ENCODE data around the gene GPAT3.
"Not testable (repeated sequence)": the region's sequence is repeated elsewhere in the genome, so short reads cannot be mapped to it uniquely, and the experiment has no call there.

Gene GPAT3

DNA sequence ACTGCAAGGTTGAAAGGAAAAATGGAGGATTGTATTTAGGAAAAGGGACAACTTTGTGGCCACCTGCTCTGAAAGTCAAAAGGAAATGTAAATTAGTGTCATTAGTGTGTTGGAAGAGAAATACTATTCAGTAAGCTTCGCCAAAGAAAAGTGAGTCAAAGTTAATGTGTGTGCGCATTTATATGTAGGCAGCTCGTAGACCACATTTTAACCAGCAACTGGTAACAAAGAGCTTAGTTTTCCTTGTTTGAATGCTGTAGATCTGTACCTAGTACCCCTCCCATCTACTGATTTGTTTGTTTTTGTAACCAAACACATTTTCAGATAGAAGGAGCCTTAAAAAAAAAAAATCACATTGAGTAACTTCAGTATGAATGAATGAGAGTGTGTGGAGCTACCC, 69.3 kb downstream of the GPAT3 start:
- no peak for DNase-seq

DNA sequence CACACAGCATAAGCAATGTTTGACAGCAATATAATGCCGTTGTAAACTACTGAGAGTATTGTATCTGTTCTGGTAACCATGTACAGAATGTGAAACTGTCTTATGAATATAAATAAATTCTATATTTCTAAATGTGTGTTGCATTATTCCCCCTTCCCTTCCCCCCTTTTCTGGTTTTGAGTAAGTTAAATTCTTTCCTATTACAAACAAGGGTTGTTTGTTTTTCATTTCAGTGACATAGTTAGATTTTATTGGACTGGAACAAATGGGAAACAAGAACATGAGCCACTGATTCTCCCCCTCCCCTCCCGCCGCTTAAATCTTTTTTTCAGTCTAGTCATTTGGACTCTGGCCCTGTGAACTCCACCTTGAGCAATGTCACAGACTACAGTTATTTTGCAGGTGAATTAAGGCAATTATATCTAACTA, 69.8 kb downstream of the GPAT3 start:
- no peak for DNase-seq

DNA sequence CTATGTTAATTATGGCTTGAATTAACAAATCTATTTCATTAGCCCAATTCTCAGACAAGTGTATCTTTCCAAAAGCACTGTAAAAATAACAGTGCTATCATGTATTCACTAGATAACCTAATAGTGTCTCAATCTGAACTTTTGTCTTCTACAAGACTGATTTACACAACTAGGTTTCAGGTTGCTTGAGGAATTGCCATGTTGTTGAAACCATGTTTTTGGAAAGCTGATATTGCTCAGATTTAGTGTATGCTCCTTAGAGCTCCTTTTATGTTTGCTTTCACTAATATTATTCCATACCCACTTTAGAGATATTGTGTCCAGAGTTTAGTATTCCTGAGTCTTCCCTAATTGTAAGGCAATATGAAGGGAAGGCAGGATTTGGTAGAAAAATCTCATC, 70.6 kb downstream of the GPAT3 start:
- no peak for DNase-seq

DNA sequence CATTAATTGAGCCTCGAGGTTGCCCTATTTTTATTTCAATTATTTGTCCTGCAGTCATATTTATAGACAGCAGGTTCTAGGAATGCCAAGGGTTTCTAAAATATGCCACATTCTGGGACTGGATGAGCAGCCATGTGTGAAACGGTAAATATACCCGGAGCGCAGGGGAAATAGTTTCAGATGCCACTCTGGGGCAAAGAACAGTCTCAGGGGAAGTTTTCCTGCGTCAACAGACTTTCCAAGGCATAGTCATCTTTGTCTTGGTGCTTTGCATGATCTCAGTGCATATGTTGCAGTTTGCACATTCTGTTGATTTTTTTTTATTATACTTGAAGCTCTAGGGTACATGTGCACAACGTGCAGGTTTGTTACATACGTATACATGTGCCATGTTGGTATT, 71.0 kb downstream of the GPAT3 start:
- DNase-seq, result no peak

DNA sequence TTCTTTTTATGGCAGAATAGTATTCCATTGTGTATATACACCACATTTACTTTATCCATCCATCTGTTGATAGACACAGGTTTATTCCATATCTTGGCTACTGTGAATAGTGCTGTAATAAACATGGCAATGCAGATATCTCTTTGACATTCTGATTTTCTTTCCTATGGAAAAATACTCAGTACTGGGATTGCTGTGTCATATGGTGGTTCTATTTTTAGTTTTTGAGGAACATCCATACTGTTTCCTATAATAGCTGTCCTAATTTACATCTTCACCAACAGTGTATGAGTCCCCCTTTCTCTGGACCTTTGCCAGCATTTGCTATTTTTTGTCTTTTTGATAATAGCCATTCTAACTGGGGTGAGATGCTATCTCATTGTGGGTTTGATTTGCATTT, 73.5 kb downstream of the GPAT3 start:
- DNase-seq, result no peak

DNA sequence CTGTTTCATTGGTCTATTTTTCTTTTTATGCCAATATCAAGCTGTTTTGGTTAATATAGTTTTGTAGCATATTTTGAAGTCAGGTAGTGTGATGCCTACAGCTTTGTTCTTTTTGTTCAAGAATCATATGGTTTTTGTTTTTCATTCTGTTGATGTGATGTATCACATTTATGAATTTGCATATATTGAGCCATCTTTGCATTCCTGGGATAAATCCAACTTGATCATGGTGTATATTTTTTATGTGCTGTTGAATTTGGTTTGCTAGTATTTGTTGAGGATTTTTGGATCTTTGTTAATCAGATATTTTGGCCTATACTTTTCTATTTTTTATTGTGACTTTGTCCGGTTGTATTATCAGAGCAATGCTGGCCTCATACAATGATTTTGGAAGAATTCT, 74.8 kb downstream of the GPAT3 start:
- DNase-seq, result no peak

DNA sequence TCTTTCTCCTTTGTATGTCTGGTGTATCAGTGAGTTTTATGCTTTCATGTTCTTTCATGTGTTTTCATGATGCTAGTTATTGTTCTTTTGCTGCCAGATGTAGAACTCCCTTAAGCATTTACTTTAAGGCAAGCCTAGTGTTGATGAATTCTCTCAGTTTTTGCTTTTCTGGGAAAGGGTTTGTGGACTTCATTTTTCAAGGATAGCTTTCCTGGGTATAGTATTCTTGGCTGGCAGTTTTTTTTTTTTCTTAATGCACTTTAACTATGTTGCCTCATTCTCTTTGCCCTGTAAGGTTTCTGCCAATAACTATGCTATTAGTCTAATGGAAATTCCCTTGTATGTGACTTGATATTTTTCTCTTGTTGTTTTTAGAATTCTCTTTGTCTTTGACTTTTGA, 77.1 kb downstream of the GPAT3 start:
- DNase-seq, result no peak

DNA sequence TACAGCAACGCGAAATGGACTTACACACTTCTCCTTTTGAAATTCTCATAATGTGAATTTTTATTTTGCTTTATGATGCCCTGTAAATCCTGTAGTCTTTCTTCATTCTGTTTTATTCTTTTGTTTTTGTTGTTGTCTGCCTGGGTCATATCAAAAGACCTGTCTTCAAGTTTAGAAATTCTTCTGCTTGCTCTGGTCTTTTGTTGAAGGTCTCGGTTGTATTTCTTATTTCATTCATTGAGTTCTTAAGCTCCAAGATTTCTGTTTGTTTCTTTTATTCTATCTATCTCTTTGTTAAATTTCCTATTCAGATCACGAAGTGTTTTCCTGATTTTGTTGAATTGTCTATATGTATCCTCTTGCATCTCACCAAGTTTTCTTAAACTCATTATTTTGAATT, 78.1 kb downstream of the GPAT3 start:
- no peak for DNase-seq

DNA sequence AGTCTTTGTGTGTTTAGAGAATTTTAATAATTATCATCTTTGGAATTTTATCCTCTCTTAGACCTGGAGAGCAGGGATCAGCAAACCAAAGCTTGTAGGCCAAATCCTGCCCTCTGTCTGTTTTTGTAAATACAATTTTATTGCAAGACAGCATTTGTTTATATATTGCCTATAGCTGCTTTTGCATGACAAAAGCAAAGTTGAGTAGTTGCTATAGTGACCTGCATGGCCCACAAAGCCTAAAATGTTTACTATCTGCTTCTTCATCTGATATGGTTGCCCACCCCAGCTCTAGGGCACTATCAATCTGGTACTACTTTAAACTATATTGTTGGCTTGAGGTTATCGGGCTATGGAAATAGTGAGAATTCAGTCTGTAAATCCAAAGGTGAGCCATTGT, 80.3 kb downstream of the GPAT3 start:
- no peak for DNase-seq

DNA sequence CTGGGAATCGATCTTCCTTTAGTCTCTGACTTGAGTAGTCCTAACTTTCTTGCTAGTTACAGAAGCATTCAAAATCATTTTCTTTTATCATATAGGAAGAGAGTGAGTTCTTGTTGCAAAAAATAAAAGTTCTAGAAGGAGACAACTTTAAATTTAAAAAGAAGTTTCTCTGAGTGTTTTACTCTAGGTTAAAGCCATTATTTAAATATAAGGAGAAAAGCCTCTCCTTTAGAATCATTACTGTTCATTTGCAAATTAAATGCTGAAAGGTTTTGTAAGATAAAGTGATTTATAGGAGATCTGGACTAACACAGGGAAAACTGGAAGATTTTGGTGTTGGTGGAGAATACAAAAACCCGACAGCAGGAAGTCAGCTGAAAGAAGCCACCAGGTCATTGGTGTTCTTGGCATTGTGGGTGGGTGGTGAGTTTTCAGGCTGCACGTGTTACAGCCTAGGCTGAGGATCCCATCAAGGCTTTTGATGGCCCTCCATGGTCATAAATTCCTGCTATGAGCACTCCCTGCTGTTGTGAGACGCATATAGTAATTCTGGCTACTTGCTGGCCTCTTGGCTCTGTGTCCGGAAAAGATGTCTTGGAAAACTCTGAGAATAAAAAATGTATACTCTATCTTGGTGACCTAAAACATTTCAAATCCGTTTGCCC, 81.6 kb downstream of the GPAT3 start:
- no peak for DNase-seq

DNA sequence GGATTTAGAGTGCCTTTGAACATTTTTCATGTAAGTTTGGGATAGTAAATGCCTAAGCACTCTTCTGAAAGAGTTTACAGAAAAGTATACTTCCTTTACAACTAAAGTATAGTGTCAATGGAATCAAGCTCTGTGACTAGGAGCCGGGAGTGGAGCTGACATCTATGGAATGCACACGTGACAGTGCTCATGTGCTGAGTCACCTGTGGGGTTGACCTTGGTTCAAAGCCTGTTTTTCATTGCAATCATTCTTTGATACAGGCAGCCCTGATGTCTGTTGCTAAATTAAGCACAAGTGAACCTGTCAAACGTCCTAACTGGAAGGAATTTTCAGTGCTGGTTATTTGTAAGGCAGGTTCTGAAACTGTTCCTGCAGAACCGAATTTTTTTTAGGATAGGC, 82.5 kb downstream of the GPAT3 start:
- DNase-seq, result no peak

DNA sequence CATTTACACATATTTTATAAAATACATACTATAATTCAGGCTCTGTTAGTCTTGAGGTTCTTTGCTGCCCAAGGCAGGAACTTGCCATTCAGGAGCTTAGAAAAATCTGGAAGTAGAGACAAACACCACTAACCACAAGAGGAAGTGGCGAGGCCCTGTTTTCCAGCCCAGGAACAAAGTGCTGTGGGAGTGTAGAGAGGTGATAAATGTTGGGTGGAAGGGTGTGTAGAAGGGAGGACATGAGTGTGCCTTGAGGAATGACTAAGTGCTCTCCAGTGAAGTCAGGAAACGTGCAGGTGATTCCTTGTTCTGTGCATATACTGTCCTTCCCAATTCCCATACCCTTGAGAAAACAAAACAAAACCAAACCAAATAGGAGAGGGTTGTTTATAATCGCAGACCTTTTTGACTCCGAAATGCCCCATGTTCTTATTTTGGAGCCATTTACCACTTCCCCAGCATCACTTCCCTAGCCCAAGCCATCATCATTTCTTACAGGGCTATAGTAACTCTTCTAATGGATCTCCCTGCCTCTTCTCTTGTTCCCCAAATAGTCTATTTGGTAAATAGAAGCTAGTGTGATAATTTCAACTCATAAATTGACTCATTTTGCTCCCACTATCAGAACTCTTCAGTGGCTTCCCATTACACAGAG, 83.2 kb downstream of the GPAT3 start:
- no peak for DNase-seq

DNA sequence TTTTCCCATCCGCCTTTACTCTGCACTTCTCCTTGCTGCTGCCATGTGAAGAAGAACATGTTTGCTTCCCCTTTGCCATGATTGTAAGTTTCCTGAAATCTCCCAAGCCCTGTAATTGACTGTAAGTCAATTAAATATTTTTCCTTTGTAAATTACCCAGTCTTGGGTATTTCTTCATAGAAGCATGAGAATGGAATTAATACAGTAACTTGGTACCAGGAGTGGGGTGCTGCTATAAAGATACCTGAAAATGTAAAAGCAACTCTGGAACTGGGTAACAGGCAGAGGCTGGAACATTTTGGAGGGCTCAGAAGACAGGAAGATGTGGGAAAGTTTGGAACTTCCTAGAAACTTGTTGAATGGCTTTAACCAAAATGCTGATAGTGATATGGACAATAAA, 86.2 kb downstream of the GPAT3 start:
- DNase-seq, result not testable (repeated sequence)

DNA sequence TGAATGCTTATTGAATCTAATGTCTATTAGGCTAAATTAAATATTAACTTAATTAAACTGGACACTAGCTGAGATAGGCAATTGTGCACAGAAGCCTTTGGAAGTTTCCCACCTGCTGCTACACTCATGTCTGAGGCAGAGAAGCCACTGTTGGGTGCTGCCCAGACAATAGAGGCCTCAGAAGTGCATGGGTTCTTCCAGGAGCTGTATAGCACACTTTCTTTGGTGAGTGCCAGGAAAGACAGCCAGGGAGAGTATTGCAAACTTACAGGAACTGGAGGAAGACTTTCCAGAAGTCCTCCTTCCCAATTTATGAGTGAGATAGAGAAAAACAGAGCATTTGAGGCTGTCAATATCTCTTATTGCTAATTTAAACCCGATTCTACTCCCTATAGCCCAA, 89.9 kb downstream of the GPAT3 start:
- no peak for DNase-seq

DNA sequence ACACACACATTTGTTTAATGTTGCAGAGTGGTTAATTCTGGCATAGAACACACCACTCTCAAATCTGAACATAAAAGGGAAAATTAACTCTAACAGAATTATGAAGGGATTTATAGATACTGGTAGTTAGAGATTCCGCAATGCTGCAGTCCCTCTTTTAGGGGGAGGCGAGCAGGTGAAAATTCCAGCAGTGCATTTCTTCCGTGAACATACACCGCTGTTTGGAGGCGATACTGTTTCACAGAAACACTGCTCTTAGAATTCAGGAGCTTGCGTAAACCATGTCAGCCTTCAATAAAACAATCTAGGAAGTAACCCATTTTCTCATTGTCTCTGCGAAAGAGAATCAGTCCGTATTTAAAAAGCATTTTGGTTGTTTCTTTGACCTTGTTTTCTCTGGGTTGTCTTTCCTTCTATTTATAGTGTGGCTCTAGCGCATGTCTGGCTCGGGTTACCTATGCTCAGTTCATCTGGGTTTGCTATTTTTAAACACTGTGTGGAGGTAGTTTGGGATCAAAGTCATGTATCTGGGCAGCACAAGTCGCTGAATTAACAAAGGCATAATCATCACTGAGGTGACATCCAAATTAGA, 90.4 kb downstream of the GPAT3 start:
- no peak for DNase-seq

DNA sequence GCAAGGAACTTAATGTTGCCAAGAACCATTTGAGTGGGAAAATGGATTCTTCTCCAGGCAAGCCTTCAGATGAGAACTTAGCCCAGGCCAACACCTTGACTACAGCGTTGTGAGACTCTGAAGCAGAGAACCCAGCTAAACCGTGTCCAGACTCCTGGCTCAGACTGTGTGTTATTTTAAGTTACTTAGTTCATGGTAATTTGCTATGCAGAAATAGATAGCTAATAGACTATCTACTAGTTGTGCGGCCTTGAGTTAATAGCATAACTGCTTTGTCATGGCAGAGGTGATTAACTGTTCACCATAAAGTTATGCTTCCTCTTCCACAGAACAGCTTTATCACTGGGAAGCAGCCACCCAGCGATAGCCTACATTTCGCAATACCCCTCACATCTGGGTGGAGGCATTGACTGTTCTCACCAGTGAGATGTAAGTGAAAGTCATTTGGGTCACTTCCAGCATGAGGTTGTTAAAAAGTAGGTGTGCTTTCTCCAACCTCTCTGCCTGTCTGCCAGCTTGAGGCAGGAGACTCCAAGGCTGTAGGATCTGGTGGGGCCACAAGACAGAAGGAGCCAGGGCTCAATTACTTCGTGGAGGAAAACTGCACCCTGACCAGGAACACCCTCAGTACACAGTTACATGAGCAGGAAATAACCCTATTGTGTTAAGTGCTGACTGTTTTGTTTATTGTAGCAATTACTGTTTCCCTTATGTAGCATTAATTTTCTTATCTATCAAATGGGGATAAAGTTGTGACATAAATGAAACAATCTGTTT, 94.2 kb downstream of the GPAT3 start:
- DNase-seq, result no peak

DNA sequence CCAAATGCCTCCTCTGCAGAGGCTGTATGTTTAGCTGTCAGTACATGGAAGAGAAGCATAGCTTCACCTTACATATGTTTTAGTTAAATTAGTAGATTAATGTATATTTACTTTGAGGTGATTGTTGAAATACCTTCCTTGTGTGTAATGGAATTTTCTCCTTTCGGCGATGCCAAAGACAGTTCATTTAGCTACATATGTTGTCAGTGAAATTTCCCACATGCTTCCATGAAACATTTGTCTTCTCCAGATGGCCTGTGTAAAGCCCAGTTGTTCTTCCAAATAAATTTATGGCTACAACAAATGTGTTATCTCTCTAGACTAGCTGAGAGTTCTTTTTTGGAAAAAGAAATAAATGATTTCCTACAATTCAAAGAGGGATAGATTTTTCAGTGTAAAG, 95.2 kb downstream of the GPAT3 start:
- DNase-seq, result no peak

DNA sequence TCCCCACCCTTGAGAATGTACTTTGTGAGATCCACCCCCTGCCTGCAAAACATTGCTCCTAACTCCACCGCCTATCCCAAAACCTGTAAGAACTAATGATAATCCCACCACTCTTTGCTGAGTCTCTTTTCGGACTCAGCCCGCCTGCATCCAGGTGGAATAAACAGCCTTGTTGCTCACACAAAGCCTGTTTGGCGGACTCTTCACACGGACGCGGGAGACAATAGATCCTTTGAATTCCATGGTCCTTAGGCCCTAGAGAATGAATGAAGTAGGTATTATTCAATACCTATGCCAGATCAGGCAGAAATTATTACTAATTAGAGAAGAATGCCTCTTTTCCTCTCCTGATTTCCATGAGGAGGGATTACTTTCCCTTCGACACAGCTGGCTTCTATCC, 101.0 kb downstream of the GPAT3 start:
- no peak for DNase-seq

DNA sequence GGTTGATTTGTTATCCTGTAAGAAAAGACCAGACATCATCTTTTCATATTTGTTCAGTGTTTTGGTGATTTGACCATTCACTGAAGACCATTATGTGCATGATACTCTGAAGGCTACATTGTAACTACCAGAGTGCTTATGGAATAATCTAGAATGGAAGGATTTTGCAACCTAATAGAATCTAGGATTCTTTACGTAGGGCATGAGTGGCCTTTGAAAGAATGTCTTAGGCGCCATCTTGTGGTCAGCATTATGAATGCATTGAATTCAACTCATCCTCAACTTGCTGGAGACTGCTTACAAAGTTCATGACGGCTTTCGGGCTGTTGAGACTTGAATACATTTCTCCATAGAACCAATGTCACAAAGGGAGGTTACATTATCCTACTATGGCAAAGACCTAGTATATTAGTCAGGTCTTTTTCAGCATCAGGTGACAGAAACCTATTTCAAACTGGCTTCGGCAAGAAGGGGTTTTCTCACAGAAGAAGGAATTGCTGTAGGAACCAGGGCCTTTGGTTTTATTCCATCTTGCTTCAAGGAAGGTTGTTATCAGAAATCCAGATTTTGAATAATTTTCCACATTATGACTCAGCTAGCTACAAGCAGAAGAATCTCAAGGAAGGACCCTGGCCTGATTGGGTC, 104.1 kb downstream of the GPAT3 start:
- peak; percentile 21 to 41 for DNase-seq

DNA sequence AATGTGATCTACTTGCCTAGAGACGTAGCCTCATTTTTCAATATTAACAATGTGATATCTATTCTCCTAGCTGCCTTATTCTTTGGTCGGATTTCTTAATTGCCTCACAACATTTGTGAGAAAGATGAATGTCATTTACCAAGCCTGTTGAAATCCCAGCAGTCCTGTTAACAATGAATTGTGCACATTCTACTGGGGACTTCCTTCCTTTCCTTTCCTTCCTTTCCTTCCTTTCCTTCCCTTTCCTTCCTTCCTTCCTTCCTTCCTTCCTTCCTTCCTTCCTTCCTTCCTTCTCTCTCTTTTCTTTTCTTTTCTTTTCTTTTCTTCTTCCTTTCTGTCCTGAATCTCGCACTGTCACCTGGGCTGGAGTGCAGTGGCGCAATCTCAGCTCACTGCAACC, 107.1 kb downstream of the GPAT3 start:
- DNase-seq, result no peak

DNA sequence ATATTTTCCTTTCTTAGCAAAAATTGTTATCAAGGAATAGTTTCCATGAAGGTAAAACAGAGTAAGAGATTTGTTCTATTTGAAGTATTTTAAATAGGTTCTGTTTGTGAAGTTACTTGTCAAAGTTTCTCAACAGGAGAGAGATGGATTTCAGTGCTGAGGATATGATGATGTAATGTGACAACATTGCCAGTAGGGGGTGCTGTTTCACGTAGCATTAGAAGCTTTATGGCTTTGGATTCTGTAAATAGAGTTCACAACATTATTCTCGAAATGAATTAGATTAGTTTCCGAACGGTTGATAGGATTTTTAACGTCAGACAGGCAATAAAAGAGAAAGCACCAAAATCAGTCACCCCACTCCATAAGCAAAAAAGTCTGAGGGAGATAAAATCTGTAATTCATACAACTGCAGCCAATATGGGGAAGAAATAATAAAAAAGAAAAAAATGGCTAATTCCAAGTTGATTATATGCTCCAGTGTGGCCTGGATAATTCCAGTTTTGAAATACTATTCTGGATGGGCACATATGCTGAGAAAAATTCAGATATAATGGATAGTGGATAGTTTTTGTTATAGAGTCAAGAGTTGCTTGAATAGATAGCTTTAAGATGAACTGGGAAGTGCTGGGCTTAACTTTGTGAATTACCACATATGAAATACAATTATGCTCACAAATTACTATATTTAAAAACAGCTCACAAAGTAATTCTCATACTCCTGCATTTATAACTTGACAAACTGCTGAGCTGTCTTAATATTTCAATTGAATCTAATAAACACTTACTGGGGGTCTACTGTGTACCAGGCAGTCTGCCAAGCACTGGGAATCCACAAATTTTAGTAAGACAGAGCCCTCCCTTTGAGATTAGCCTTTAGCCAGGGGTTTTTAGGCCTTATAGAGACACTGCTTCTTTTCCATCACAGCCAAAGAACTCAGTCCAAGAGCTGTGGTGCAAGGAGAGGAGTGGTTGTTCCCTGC, 109.1 kb downstream of the GPAT3 start:
- peak in 1 of 2 experiments; percentile 20 for DNase-seq
